GM12875 (cell line): Measurements from ENCODE around the gene ANKRD31.
"Not testable (repeated sequence)": the region's sequence is repeated elsewhere in the genome, so short reads cannot be mapped to it uniquely, and the experiment has no call there.

Experiments used
- H3K4me3 ChIP-seq: one replicate; pipeline ENCODE4 v1.5.1; 2011; ENCODE audit warnings: low read depth, low read length, control low read depth
- CTCF ChIP-seq: IDR thresholded peaks from 2 replicates; pipeline ENCODE4 v1.5.1; 2011; ENCODE audit warnings: low read depth, mild to moderate bottlenecking, control low read depth, inconsistent platforms, low read length, moderate library complexity, borderline replicate concordance; ENCODE audit not compliant: insufficient read depth

The ANKRD31 gene

DNA sequence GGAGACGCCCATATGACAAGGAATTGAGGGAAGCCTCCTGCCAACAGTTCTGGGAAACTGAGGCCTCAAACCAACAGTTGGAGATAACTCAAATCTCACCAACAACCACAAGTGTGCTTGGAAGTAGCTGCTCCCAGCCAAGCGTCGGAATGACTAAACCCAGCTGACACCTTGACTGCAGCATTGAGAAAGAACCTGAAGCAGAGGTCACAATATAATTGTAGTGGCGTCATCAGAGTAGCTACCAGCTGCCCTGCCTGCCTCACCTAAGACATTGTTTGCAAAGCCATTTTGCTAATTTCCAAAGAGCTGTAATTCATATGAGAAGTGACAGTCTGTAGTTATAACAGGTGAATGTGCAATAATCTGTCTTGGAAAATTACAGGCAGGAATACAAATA lies 40.8 kb upstream of the ANKRD31 start:
- no peak for TF ChIP-seq CTCF
- H3K4me3 ChIP-seq = no peak overlapping the region

GRCh38 chr5:75275756-75276155 lies 39.1 kb upstream of the ANKRD31 start:
- TF ChIP-seq CTCF = no peak
- H3K4me3 ChIP-seq = no peak overlapping the region

DNA sequence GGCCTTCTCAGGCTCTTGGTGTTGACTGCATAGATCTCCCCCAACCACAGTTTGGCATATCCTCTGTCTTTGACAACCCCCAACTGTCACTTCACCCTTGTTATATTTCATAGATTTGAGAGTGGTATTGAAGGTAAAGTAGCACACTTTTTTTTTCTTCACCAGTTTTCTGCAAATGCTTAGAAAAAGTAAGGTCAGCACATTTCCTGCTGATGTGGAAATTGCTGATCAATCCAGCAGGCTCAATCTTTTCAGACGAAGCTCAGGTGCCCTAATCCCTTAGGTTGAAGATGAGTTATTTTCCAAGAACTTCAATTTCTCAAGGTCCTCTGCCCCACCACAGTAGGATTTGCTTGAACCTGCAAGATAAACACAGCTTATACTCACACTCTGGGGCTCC lies 38.5 kb upstream of the ANKRD31 start:
- no peak for TF ChIP-seq CTCF
- H3K4me3 ChIP-seq = no peak overlapping the region

DNA sequence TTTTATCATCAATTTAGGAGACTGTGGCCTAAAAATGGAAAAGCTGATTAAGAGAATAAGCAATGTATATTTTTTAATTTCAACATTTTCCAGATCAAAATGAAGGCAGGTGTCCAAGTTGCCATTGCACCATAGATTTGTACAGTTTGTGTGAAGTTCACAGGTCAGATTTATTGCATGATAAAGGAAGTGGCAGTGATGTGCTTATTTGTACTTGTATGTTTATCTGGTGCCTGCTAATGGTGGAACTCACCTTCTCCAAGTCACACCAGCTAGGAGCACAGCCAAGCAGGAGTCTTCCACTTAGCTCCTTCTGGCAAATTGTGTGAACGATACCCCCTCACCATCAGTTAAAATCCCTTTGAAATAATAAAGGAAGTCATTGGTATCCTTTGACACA lies 37.8 kb upstream of the ANKRD31 start:
- no peak overlapping the region for H3K4me3 ChIP-seq
- TF ChIP-seq CTCF = no peak

DNA sequence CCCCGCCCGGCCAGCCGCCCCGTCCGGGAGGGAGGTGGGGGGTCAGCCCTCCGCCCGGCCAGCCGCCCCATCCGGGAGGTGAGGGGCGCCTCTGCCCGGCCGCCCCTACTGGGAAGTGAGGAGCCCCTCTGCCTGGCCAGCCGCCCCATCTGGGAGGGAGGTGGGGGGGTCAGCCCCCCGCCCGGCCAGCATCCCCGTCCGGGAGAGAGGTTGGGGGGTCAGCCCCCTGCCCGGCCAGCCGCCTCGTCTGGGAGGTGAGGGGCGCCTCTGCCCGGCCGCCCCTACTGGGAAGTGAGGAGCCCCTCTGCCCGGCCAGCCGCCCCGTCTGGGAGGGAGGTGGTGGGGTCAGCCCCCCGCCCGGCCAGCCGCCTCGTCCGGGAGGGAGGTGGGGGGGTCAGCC lies 33.9 kb upstream of the ANKRD31 start:
- H3K4me3 ChIP-seq = not testable (repeated sequence)

- H3K4me3 ChIP-seq = no peak overlapping the region
- peak; percentile 30; the same call in 1 of the 2 replicates for TF ChIP-seq CTCF
Observed at GRCh38 chr5:75265731-75266130, 29.1 kb upstream of the ANKRD31 start.

DNA sequence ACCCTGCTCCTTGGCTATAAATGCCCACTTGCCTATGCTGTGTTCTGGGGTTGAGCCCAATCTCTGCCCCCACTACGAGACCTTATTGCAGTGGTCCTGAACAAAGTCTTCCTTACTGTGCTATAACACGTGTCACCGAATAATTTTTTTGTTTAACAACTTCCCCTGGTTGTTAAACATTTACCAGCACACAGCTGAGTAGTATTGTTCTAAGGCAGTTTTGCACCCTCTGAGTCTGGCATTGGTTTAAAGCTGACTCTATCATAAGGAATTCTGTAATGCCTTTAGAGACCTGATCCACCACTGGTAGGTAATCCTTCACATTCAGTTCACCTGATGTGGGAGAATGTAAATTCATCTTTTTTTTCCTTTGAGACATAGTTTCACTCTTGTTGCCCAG lies 25.6 kb upstream of the ANKRD31 start:
- TF ChIP-seq CTCF = no peak
- H3K4me3 ChIP-seq = no peak overlapping the region

- TF ChIP-seq CTCF = no peak
- H3K4me3 ChIP-seq = no peak overlapping the region
Observed at GRCh38 chr5:75260708-75261107, 24.0 kb upstream of the ANKRD31 start.

DNA sequence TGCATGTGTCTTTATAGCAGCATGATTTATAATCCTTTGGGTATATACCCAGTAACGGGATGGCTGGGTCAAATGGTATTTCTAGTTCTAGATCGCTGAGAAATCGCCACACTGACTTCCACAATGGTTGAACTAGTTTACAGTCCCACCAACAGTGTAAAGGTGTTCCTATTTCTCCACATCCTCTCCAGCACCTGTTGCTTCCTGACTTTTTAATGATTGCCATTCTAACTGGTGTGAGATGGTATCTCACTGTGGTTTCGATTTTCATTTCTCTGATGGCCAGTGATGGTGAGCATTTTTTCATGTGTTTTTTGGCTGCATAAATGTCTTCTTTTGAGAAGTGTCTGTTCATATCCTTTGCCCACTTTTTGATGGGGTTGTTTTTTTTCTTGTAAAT lies 13.8 kb upstream of the ANKRD31 start:
- not testable (repeated sequence) for H3K4me3 ChIP-seq
